ENCODE data around the gene MBNL2. TPM values are rescaled to one million over a fixed set of nuclear protein-coding genes. Genes with fewer than 3 reads are reported as not detected.
A peak's percentile ranks its signal among the peaks of the same experiment; 100 is the strongest.

The MBNL2 gene
- total RNA-seq, 4 donors from 2014 or later, result 50.7 to 115 (median 72.0) TPM

- no peaks in the 10 kb centered on the region for H3K27me3 ChIP-seq
- H3K36me3 ChIP-seq, result no peaks in the 10 kb centered on the region
- intact Hi-C loops (cut with DNase I; ENCODE audit: low total_unique reads), result loop anchor here (10.0 kb wide), 1 partner anchor 116 kb away; the partner anchor contains the start of gene MBNL2
- H3K9me3 ChIP-seq, result no peaks in the 10 kb centered on the region
- TF ChIP-seq POLR2A (IDR thresholded peaks at IDR 0.05) (no peak), CTCF (IDR thresholded peaks at IDR 0.05) (no peak)
- peak overlapping the region in 1 of 2 donors; percentile 72 for H3K27ac ChIP-seq
- peaks cover 0 to 3% of the 10 kb centered on the region in 2 donors for H3K4me1 ChIP-seq
- H3K4me3 ChIP-seq, result no peak overlapping the region
- DNase-seq, result no peak
Measured at GRCh38 chr13:97341135-97341534, 119.0 kb downstream of the MBNL2 start.

- H3K4me3 ChIP-seq, result no peak overlapping the region
- no peaks in the 10 kb centered on the region for H3K27me3 ChIP-seq
- H3K9me3 ChIP-seq, result no peaks in the 10 kb centered on the region
- no peaks in the 10 kb centered on the region for H3K36me3 ChIP-seq
- no peak for TF ChIP-seq POLR2A (IDR thresholded peaks at IDR 0.05)
- H3K4me1 ChIP-seq, result peaks cover 0 to 3% of the 10 kb centered on the region in 2 donors
- no peak for DNase-seq
- peak overlapping the region in 1 of 2 donors; percentile 72 for H3K27ac ChIP-seq
- intact Hi-C loops (cut with DNase I; ENCODE audit: low total_unique reads), result loop anchor here (10.0 kb wide), 1 partner anchor 117 kb away; the partner anchor contains the start of gene MBNL2
Measured at GRCh38 chr13:97342136-97342535, 120.0 kb downstream of the MBNL2 start.

- Histone ChIP-seq H3K27ac (peak overlapping the region in 1 of 2 donors; percentile 72), H3K36me3 (no peaks in the 10 kb centered on the region), H3K4me1 (peaks cover 0 to 3% of the 10 kb centered on the region in 2 donors), H3K4me3 (no peak overlapping the region), H3K27me3 (no peaks in the 10 kb centered on the region), H3K9me3 (no peaks in the 10 kb centered on the region)
- no peak for TF ChIP-seq CTCF (IDR thresholded peaks at IDR 0.05)
- no peak for DNase-seq
- intact Hi-C loops (cut with DNase I; ENCODE audit: low total_unique reads), result loop anchor here (10.0 kb wide), 1 partner anchor 118 kb away; the partner anchor contains the start of gene MBNL2
Measured at GRCh38 chr13:97342936-97343335, 120.8 kb downstream of the MBNL2 start.

DNA sequence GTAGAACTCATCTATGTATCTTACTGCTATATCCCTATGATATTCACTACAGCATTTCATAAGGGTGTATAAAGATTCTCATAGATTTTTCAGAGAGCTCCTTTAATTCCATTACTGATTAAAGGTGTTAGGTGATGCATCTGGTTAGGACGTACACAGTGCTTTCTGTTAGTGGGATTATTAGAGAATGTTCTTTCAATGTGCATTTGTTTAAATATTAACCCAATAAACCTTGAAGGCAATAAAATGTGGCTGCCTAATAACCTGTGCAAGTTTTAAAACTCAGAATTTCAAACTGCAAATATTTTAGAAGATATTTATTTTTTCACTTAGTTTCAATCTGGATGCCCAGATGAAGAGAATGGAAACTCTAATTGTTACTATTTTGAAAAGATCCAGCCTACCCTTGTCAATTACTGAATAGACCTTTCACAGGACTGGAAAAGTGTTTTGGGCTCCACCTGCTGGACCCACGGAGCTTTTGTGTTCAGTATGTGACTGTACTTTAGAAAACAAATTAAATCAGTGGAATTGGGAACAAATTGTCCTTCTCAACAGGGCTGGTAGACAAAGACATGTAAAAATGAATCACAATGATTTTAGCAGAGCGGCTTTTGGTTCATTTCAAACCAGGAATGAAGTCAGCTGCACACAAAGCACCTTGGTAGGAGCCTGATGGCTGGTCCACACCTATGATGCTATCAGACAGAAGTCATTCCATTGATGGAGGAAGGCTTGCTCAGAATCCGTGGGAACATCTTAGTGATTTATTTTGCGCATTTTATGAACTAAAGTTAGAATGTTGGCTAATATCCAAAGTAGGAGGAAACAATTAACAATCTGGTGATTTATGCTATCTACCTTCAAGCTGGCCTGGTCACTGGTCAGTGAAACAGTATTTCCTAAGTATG, 122.4 kb downstream of the MBNL2 start:
- intact Hi-C loops (cut with DNase I; ENCODE audit: low total_unique reads), result loop anchor here (10.0 kb wide), 1 partner anchor 120 kb away; the partner anchor contains the start of gene MBNL2
- peak; percentile 63 to 64 for DNase-seq
- Histone ChIP-seq H3K9me3 (no peaks in the 10 kb centered on the region), H3K27me3 (no peaks in the 10 kb centered on the region), H3K27ac (peak overlapping the region in 1 of 2 donors; percentile 39), H3K36me3 (no peaks in the 10 kb centered on the region), H3K4me1 (peaks cover 0 to 3% of the 10 kb centered on the region in 2 donors), H3K4me3 (no peak overlapping the region)
- peak; percentile 54 to 75 (median 68) for TF ChIP-seq CTCF (IDR thresholded peaks at IDR 0.05)
- no peak for TF ChIP-seq POLR2A (IDR thresholded peaks at IDR 0.05)

GRCh38 chr13:97346097-97346496, 124.0 kb downstream of the MBNL2 start:
- H3K9me3 ChIP-seq, result no peaks in the 10 kb centered on the region
- H3K27ac ChIP-seq, result no peak overlapping the region
- no peaks in the 10 kb centered on the region for H3K27me3 ChIP-seq
- no peak overlapping the region for H3K4me3 ChIP-seq
- no peak for DNase-seq
- TF ChIP-seq POLR2A (IDR thresholded peaks at IDR 0.05), result no peak
- TF ChIP-seq CTCF (IDR thresholded peaks at IDR 0.05), result no peak
- H3K36me3 ChIP-seq, result no peaks in the 10 kb centered on the region
- peaks cover 0 to 3% of the 10 kb centered on the region in 2 donors for H3K4me1 ChIP-seq
- intact Hi-C loops (cut with DNase I; ENCODE audit: low total_unique reads), result loop anchor here (10.0 kb wide), 1 partner anchor 121 kb away; the partner anchor contains the start of gene MBNL2

Measured in uterus (tissue), 4 donors.